DND-41 (cell line): ENCODE measurements around the gene MIOS.

Source experiments
- ATAC-seq: fragments of 200-7000 bp; cut with Tn5 transposase; 3 replicates; pipeline ENCODE4 v1.9.1; 2021; ENCODE audit warnings: low read depth; ENCODE audit not compliant: insufficient read depth
- DNase-seq: peaks from one replicate; pipeline ENCODE4 v3.0.0-alpha.2; 2020
- H2AFZ ChIP-seq: 2 replicates; pipeline ENCODE4 v1.6.0; 2012; ENCODE audit warnings: low read depth, low read length
- H3K27ac ChIP-seq: 2 replicates; pipeline ENCODE4 v1.5.1; 2012; ENCODE audit warnings: low read length, inconsistent platforms
- H3K27me3 ChIP-seq: fragments of 200-600 bp; sonication (generic); 2 replicates; pipeline ENCODE4 v1.6.0; 2012; ENCODE audit warnings: low read length, mild to moderate bottlenecking, inconsistent platforms; ENCODE audit not compliant: insufficient read depth, poor library complexity
- H3K36me3 ChIP-seq: 2 replicates; pipeline ENCODE4 v1.5.1; 2012; ENCODE audit warnings: low read length, inconsistent platforms; ENCODE audit not compliant: insufficient read depth
- H3K4me1 ChIP-seq: 2 replicates; pipeline ENCODE4 v1.5.1; 2012; ENCODE audit warnings: mild to moderate bottlenecking, low read length; ENCODE audit not compliant: insufficient read depth
- H3K4me2 ChIP-seq: 2 replicates; pipeline ENCODE4 v1.6.0; 2012; ENCODE audit warnings: mild to moderate bottlenecking, moderate library complexity, low read length, inconsistent platforms; ENCODE audit not compliant: insufficient read depth
- H3K4me3 ChIP-seq, 2 experiments: fragments of 200-600 bp in 1 of 2; shearing (Covaris generic) in 1 of 2; 2 replicates each; pipeline ENCODE4 v1.5.1; 2012 to 2016; ENCODE audit warnings: inconsistent platforms in 2 of 2, low read length in 2 of 2, mild to moderate bottlenecking in 2 of 2, low read depth in 1 of 2, moderate library complexity in 1 of 2
- H3K79me2 ChIP-seq: 2 replicates; pipeline ENCODE4 v1.6.0; 2012; ENCODE audit warnings: low read length, inconsistent platforms; ENCODE audit not compliant: insufficient read depth
- H3K9ac ChIP-seq: 2 replicates; pipeline ENCODE4 v1.6.0; 2012; ENCODE audit warnings: low read depth, mild to moderate bottlenecking, inconsistent platforms, low read length, moderate library complexity
- H3K9me3 ChIP-seq: 2 replicates; pipeline ENCODE4 v1.5.1; 2012; ENCODE audit warnings: low read length, moderate library complexity, mild to moderate bottlenecking, inconsistent platforms; ENCODE audit not compliant: insufficient read depth, severe bottlenecking
- H4K20me1 ChIP-seq: 2 replicates; pipeline ENCODE4 v1.6.0; 2012; ENCODE audit warnings: low read length; ENCODE audit not compliant: insufficient read depth
- CTCF ChIP-seq: IDR thresholded peaks from 2 replicates; pipeline ENCODE4 v1.5.1; 2012; ENCODE audit warnings: borderline replicate concordance, low read length, moderate library complexity, mild to moderate bottlenecking; ENCODE audit not compliant: poor library complexity, severe bottlenecking; ENCODE audit errors: extremely low read depth
- EZH2 ChIP-seq: IDR thresholded peaks from 3 replicates; pipeline ENCODE4 v1.6.1; 2012; ENCODE audit warnings: borderline replicate concordance, low read depth, mild to moderate bottlenecking, moderate library complexity, low read length, inconsistent platforms; ENCODE audit not compliant: severe bottlenecking

Gene MIOS

DNA sequence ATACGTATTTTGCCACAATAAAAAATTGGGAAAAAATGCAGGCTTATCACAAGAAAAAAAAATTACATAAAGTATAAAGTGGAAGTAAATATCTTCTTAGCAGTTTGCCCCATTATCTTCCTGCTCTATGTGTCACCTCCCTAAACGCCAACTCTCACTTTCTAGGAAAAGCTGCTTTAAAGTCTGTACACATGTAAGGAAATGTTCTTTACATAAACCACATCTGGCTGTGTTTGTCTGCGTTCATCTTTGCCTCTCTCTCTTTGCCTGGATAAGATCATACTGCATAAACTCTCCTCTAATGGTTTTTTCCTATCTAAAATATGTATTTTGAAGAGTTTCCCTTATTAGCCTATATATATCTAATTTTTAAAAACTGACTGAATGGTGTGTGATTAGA lies 50.9 kb downstream of the MIOS start:
- Histone ChIP-seq H4K20me1 (no peaks in the 10 kb centered on the region), H3K4me3 (no peak overlapping the region), H3K9me3 (no peaks in the 10 kb centered on the region), H3K36me3 (no peaks in the 10 kb centered on the region), H3K9ac (no peak overlapping the region), H3K27ac (no peak overlapping the region; the same call in 1 of the 2 replicates), H3K27me3 (no peaks in the 10 kb centered on the region), H3K79me2 (no peaks in the 10 kb centered on the region), H2AFZ (no peak overlapping the region), H3K4me1 (peaks cover 21% of the 10 kb centered on the region), H3K4me2 (peak overlapping the region; percentile 54)
- TF ChIP-seq CTCF = no peak
- peak; percentile 16 for DNase-seq
- peak; percentile 96 for ATAC-seq

GRCh38 chr7:7618410-7618809 lies 51.7 kb downstream of the MIOS start:
- Histone ChIP-seq H3K4me3 (no peak overlapping the region), H3K36me3 (no peaks in the 10 kb centered on the region), H3K4me2 (no peak overlapping the region), H3K79me2 (no peaks in the 10 kb centered on the region), H3K9me3 (no peaks in the 10 kb centered on the region), H3K27ac (no peak overlapping the region), H2AFZ (no peak overlapping the region), H3K27me3 (no peaks in the 10 kb centered on the region), H3K9ac (no peak overlapping the region), H3K4me1 (peaks cover 21% of the 10 kb centered on the region), H4K20me1 (no peaks in the 10 kb centered on the region)
- ATAC-seq (no peak), DNase-seq (no peak)
- TF ChIP-seq EZH2 (no peak), CTCF (no peak)

DNA sequence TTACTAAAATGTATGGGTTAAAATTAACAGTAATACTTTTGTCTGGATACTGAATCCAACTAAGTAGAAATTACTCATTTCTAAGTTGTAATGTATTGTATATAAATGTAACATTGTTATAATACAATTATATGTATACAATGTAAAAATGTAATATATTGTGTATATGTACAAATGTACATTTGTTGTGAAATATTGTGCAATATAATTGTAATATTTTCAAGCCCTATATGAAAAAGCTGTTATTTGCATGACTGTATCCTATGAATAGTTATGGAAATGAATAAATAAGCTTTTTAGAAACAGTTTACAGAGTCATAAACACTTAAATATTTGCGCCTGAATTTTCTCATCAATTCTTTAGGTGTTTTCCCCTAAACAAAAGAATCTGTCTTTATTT lies 53.6 kb downstream of the MIOS start:
- no peaks in the 10 kb centered on the region for H3K36me3 ChIP-seq
- DNase-seq = no peak
- no peaks in the 10 kb centered on the region for H3K79me2 ChIP-seq
- H3K4me2 ChIP-seq = no peak overlapping the region
- H3K9me3 ChIP-seq = no peaks in the 10 kb centered on the region
- no peak for ATAC-seq
- TF ChIP-seq EZH2 (no peak), CTCF (no peak)
- H3K27me3 ChIP-seq = no peaks in the 10 kb centered on the region
- no peak overlapping the region for H3K9ac ChIP-seq
- no peak overlapping the region for H3K4me3 ChIP-seq
- H3K4me1 ChIP-seq = peaks cover 21% of the 10 kb centered on the region
- H4K20me1 ChIP-seq = no peaks in the 10 kb centered on the region
- no peak overlapping the region for H3K27ac ChIP-seq
- H2AFZ ChIP-seq = no peak overlapping the region

DNA sequence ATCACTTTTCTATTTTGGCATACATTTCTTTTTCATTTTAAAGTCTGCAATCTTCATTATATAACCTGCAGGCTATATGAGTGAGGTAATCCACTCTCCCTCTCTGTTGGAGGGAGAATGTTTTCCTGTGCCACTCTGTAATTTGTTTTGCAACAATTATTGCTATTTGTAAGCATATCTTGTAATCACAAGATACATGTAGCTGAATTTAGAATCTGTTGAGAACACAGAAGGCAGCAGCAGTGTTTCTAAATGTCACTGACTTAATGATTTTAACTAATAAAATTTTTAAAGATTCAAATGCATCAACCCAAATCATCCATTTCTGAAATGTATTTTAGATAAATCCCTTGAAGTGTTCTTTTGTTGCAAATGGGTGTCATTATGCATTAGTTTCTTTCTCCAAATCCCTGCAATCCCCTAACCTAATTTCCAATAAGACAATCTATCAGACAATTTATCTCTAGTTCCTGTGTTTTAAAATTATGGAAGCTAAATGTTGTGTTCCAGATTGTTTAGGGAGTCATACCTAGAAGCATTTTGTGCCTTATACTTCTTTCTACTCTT lies 54.0 kb downstream of the MIOS start:
- Histone ChIP-seq H3K4me2 (no peak overlapping the region), H3K4me3 (no peak overlapping the region), H2AFZ (no peak overlapping the region), H3K36me3 (no peaks in the 10 kb centered on the region), H3K9me3 (no peaks in the 10 kb centered on the region), H4K20me1 (no peaks in the 10 kb centered on the region), H3K27ac (no peak overlapping the region), H3K27me3 (no peaks in the 10 kb centered on the region), H3K79me2 (no peaks in the 10 kb centered on the region), H3K4me1 (peaks cover 21% of the 10 kb centered on the region), H3K9ac (no peak overlapping the region)
- no peak for ATAC-seq
- no peak for DNase-seq
- no peak for TF ChIP-seq CTCF
- no peak for TF ChIP-seq EZH2
